ENCODE data around the gene KRTAP5-4.

GRCh38 chr11:1619449-1619848 lies 2.5 kb downstream of the KRTAP5-4 start:
- TF ChIP-seq CTCF (IDR thresholded peaks at IDR 0.05; ENCODE audit: low read depth, low read length, poor library complexity, severe bottlenecking) = no peak
- no peak for TF ChIP-seq EZH2phosphoT487 (IDR thresholded peaks at IDR 0.05; ENCODE audit: borderline replicate concordance, low read length)

All from DOHH2 (cell line).